HK-2 (cell line): ENCODE results near the gene ZNF830.
"Not testable (repeated sequence)": the region's sequence is repeated elsewhere in the genome, so short reads cannot be mapped to it uniquely, and the experiment has no call there.

ENCODE experiments used
- DNase-seq: peaks from one replicate; pipeline ENCODE4 v3.0.0-alpha.2; 2018; ENCODE audit not compliant: unreplicated experiment

The ZNF830 gene

GRCh38 chr17:34991606-34992005 is 30.3 kb downstream of the ZNF830 start:
- DNase-seq: no peak

- no peak for DNase-seq
Observed at GRCh38 chr17:34993031-34993430, 31.7 kb downstream of the ZNF830 start.

GRCh38 chr17:34996422-34997285 is 35.3 kb downstream of the ZNF830 start:
- no peak for DNase-seq

- DNase-seq: no peak
Observed at GRCh38 chr17:34997355-34997862, 36.1 kb downstream of the ZNF830 start.

- peak; percentile 76 for DNase-seq
Observed at GRCh38 chr17:34998205-34998604, 36.9 kb downstream of the ZNF830 start.

GRCh38 chr17:34999456-34999855 is 38.1 kb downstream of the ZNF830 start:
- DNase-seq: no peak

- not testable (repeated sequence) for DNase-seq
Observed at GRCh38 chr17:35000965-35001364, 39.6 kb downstream of the ZNF830 start.

- no peak for DNase-seq
Observed at GRCh38 chr17:35001549-35001948, 40.2 kb downstream of the ZNF830 start.

- DNase-seq: peak; percentile 40
Observed at GRCh38 chr17:35002876-35003551, 41.7 kb downstream of the ZNF830 start.

- DNase-seq: no peak
Observed at GRCh38 chr17:35003778-35004177, 42.4 kb downstream of the ZNF830 start.

- no peak for DNase-seq
Observed at GRCh38 chr17:35006345-35006744, 45.0 kb downstream of the ZNF830 start.

- DNase-seq: no peak
Observed at GRCh38 chr17:35006961-35007360, 45.6 kb downstream of the ZNF830 start.

- DNase-seq: no peak
Observed at GRCh38 chr17:35010093-35010492, 48.8 kb downstream of the ZNF830 start.

GRCh38 chr17:35011671-35012216 is 50.4 kb downstream of the ZNF830 start:
- DNase-seq: no peak
